Upper lobe of left lung (tissue), 4 donors: ENCODE measurements around the gene ADGRD1.

Source experiments
- EP300 ChIP-seq, 4 donors: sonication (generic); formaldehyde crosslinking; IDR thresholded peaks; one replicate each; pipeline ENCODE4 v1.5.1; 2017; ENCODE audit warnings: antibody characterized with exemption in 4 of 4, control low read depth in 2 of 4
- POLR2A ChIP-seq, 4 donors: fragments of 450-650 bp; IDR thresholded peaks; one replicate each; pipeline ENCODE4 v1.5.1; 2016 to 2017; ENCODE audit warnings: antibody characterized with exemption in 4 of 4, mild to moderate bottlenecking in 2 of 4
- POLR2AphosphoS5 ChIP-seq, 2 donors: sonication (generic); formaldehyde crosslinking; IDR thresholded peaks; one replicate each; pipeline ENCODE4 v1.5.1; 2017; ENCODE audit warnings: antibody characterized with exemption in 2 of 2
- TF ChIP-seq, protein P1 (sequence below), 6 experiments: fragments of 450-650 bp in 4 of 6; fragments of 200-600 bp in 2 of 6; sonication (generic) in 2 of 6; IDR thresholded peaks; one replicate each; pipeline ENCODE4 v1.5.1; 2016 to 2019; ENCODE audit warnings: antibody characterized with exemption in 6 of 6

DNA sequence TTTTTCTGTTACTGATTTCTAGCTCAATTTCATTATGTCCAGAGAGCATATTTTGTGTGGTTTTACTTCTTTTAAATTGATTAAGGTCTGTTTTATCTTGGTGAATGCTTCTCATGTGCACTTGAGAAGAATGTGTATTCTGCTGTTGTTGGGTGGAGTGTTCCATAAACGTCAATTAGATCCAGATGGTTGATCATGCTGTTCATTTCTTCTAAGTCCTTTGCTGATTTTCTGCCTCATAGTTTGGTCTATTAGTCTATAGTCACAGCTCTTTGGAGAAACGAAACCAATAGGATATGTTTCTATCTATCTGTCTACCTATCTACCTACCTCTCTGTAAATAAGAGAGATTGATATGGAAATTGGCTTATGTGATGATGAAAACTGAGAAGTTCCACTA, 17.1 kb upstream of the ADGRD1 start:
- TF ChIP-seq EP300 (IDR thresholded peaks at IDR 0.05), result no peak
- TF ChIP-seq, protein P1, sequence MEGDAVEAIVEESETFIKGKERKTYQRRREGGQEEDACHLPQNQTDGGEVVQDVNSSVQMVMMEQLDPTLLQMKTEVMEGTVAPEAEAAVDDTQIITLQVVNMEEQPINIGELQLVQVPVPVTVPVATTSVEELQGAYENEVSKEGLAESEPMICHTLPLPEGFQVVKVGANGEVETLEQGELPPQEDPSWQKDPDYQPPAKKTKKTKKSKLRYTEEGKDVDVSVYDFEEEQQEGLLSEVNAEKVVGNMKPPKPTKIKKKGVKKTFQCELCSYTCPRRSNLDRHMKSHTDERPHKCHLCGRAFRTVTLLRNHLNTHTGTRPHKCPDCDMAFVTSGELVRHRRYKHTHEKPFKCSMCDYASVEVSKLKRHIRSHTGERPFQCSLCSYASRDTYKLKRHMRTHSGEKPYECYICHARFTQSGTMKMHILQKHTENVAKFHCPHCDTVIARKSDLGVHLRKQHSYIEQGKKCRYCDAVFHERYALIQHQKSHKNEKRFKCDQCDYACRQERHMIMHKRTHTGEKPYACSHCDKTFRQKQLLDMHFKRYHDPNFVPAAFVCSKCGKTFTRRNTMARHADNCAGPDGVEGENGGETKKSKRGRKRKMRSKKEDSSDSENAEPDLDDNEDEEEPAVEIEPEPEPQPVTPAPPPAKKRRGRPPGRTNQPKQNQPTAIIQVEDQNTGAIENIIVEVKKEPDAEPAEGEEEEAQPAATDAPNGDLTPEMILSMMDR (IDR thresholded peaks at IDR 0.05), result no peak
- no peak for TF ChIP-seq POLR2A (IDR thresholded peaks at IDR 0.05)
- TF ChIP-seq POLR2AphosphoS5 (IDR thresholded peaks at IDR 0.05), result no peak
